Measurements from ENCODE around the gene PPM1E. TPM values are rescaled to one million over a fixed set of nuclear protein-coding genes. Genes with fewer than 3 reads are reported as not detected.
"Not testable (repeated sequence)": the region's sequence is repeated elsewhere in the genome, so short reads cannot be mapped to it uniquely, and the experiment has no call there.

Gene PPM1E
- total RNA-seq, 2 experiments from 2014 or later, result not detected

DNA sequence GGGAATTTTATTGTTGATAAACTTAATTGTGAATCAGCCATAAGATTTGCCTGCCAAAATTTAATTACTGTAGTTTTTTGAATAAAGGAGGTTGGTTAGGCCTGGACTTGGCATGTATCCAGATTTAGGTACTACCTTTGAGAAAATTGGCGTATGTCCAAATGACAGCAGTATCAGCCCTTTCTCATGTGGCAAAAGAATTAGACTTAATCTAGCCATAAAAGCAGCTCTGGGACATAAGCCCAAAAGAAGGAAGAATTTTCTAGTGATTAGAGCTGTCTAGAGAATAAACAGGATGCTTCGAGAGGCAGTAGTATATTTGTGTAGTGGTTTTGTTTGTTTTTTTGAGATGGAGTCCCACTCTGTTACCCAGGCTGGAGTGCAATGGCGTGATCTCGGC, 27.7 kb downstream of the PPM1E start:
- Mint-ChIP-seq H3K27me3 (ENCODE audit: low read depth) (peaks cover 2% of the 10 kb centered on the region), H3K4me3 (no peak overlapping the region)

DNA sequence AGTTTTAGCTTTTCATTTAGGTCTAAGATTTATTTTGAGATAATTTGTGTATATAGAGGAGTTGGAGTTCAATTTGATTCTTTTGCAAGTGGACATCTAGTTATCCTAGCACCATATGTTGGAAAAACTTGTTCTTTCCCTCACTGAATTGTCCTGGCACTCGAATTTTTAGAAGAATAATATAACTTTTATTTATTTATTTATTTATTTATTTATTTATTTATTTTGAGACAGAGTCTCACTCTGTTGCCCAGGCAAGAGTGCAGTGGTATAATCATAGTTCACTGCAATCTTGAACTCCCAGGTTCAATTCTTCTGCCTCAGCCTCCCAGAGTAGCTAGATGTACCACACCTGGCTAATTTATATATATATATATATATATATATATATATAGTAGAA, 29.4 kb downstream of the PPM1E start:
- Mint-ChIP-seq H3K27me3 (ENCODE audit: low read depth) (peaks cover 4% of the 10 kb centered on the region), H3K27ac (no peak overlapping the region), H3K36me3 (ENCODE audit: low read depth) (no peaks in the 10 kb centered on the region), H3K4me1 (ENCODE audit: low read depth) (no peaks in the 10 kb centered on the region), H3K4me3 (no peak overlapping the region), H3K9me3 (ENCODE audit: insufficient read depth) (no peaks in the 10 kb centered on the region)
- no peak for ATAC-seq
- DNase-seq, result no peak
- ChIA-PET POLR2A (interaction anchor here (0.6 kb wide), 1 partner anchor 29 kb away, joined by 3 read pairs; no protein-coding TSS in a partner anchor), CTCF (no interaction called here)

More for the DNA sequence above, 27.7 kb downstream of the PPM1E start:
- POLR2A ChIA-PET, result interaction anchor here (0.6 kb wide), 1 partner anchor 559 kb away, joined by 3 read pairs; no protein-coding TSS in a partner anchor
- Mint-ChIP-seq H3K27ac (no peak overlapping the region), H3K9me3 (ENCODE audit: insufficient read depth) (no peaks in the 10 kb centered on the region), H3K4me1 (ENCODE audit: low read depth) (no peaks in the 10 kb centered on the region), H3K36me3 (ENCODE audit: low read depth) (no peaks in the 10 kb centered on the region)
- CTCF ChIA-PET, result interaction anchor here (0.6 kb wide), 1 partner anchor 168 kb away, joined by 3 read pairs; no protein-coding TSS in a partner anchor
- ATAC-seq (no peak), DNase-seq (no peak)

DNA sequence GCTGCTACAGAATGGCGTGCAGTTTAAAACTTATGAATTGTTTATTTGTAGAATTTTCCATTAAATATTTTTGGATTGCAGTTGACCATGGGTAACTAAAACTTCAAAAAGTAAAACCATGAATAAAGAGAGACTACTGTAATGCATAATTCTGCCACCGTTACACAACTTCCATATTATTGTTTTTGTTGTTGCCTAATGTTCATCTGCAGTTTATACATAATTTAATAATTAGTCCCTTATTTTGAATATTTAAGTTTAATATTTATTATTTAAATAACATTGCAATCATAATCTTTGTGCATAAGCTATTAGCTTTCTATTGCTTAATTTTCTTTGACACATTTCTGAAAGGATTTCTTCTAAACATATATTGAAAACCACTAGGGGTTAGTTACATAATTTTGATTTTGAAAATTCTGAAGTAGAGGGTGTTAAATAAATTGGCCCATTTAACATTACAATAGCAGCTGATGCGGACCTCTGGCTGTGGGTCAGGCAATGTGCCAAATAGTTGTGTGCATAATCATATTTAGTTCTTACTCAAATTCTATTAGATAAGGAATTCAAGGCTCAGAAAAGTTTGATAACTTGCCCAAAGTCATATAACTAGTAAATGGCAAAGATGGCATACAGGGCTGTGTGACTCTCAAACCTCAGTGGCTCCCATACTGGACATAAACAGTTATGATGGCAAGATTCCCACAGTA, 31.1 kb downstream of the PPM1E start:
- peaks cover 5% of the 10 kb centered on the region for H3K27me3 Mint-ChIP-seq (ENCODE audit: low read depth)
- CTCF ChIA-PET, result no interaction called here
- H3K27ac Mint-ChIP-seq, result no peak overlapping the region
- no peak overlapping the region for H3K4me3 Mint-ChIP-seq
- no peak for ATAC-seq
- DNase-seq, result no peak
- POLR2A ChIA-PET, result no interaction called here
- H3K9me3 Mint-ChIP-seq (ENCODE audit: insufficient read depth), result no peaks in the 10 kb centered on the region
- H3K36me3 Mint-ChIP-seq (ENCODE audit: low read depth), result no peaks in the 10 kb centered on the region
- no peaks in the 10 kb centered on the region for H3K4me1 Mint-ChIP-seq (ENCODE audit: low read depth)

DNA sequence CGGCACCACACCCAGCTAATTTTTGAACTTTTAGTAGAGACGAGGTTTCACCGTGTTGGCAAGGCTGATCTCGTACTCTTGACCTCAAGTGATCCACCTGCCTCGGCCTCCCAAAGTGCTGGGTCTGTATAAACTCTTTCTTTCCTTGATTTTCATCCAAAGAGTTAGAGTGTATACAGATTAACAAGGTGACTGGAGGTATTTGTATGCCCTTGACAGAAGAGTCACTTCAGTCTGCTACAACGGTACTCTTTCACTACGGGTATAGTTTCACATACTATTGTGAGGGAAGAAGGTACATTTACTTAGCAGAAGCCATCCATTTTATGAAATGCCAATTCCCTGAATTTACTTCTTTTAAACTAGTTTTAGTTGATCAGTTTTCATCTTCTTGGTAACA, 32.5 kb downstream of the PPM1E start:
- peaks cover 5% of the 10 kb centered on the region for H3K27me3 Mint-ChIP-seq (ENCODE audit: low read depth)
- ChIA-PET CTCF (no interaction called here), POLR2A (no interaction called here)
- no peaks in the 10 kb centered on the region for H3K36me3 Mint-ChIP-seq (ENCODE audit: low read depth)
- H3K4me3 Mint-ChIP-seq, result no peak overlapping the region
- no peak overlapping the region for H3K27ac Mint-ChIP-seq
- no peaks in the 10 kb centered on the region for H3K9me3 Mint-ChIP-seq (ENCODE audit: insufficient read depth)
- H3K4me1 Mint-ChIP-seq (ENCODE audit: low read depth), result no peaks in the 10 kb centered on the region
- DNase-seq (no peak), ATAC-seq (no peak)

GRCh38 chr17:58789160-58789559, 33.5 kb downstream of the PPM1E start:
- H3K4me1 Mint-ChIP-seq (ENCODE audit: low read depth), result no peaks in the 10 kb centered on the region
- no peaks in the 10 kb centered on the region for H3K9me3 Mint-ChIP-seq (ENCODE audit: insufficient read depth)
- H3K4me3 Mint-ChIP-seq, result no peak overlapping the region
- ATAC-seq (no peak), DNase-seq (no peak)
- H3K27me3 Mint-ChIP-seq (ENCODE audit: low read depth), result peaks cover 5% of the 10 kb centered on the region
- H3K36me3 Mint-ChIP-seq (ENCODE audit: low read depth), result no peaks in the 10 kb centered on the region
- CTCF ChIA-PET, result no interaction called here
- H3K27ac Mint-ChIP-seq, result no peak overlapping the region
- POLR2A ChIA-PET, result no interaction called here

- H3K9me3 Mint-ChIP-seq (ENCODE audit: insufficient read depth), result no peaks in the 10 kb centered on the region
- ChIA-PET CTCF (no interaction called here), POLR2A (interaction anchor here (0.6 kb wide), 1 partner anchor 226 kb away, joined by 9 read pairs; no protein-coding TSS in a partner anchor)
- peaks cover 8% of the 10 kb centered on the region for H3K27me3 Mint-ChIP-seq (ENCODE audit: low read depth)
- no peaks in the 10 kb centered on the region for H3K36me3 Mint-ChIP-seq (ENCODE audit: low read depth)
- H3K4me1 Mint-ChIP-seq (ENCODE audit: low read depth), result no peaks in the 10 kb centered on the region
- H3K27ac Mint-ChIP-seq, result no peak overlapping the region
- H3K4me3 Mint-ChIP-seq, result no peak overlapping the region
- DNase-seq (no peak), ATAC-seq (no peak)
Observed at GRCh38 chr17:58789831-58790230, 34.2 kb downstream of the PPM1E start.

- peaks cover 14% of the 10 kb centered on the region for H3K27me3 Mint-ChIP-seq (ENCODE audit: low read depth)
- CTCF ChIA-PET; ATAC-seq; H3K4me3 Mint-ChIP-seq; POLR2A ChIA-PET; DNase-seq; H3K36me3 Mint-ChIP-seq (ENCODE audit: low read depth); H3K9me3 Mint-ChIP-seq (ENCODE audit: insufficient read depth); H3K27ac Mint-ChIP-seq; H3K4me1 Mint-ChIP-seq (ENCODE audit: low read depth): not testable (repeated sequence)
Observed at GRCh38 chr17:58794508-58794907, 38.9 kb downstream of the PPM1E start.

DNA sequence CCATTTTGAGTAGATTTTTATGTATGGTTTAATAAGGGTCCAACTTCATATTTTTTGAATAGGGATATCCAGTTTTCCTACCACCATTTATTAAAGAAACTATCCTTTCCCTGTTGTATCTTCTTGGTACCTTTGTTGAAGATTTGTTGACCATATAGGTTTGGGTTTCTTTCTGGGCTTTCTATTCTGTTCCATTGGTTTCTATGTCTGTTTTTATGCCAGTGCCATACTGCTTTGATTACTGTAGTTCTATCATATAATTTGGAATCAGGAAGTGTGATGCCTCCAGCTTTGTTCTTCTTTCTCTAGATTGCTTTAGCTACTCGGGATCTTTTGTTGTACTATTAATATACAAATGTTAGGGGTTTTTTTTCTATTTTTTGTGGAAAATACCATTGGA, 46.5 kb downstream of the PPM1E start:
- H3K27me3 Mint-ChIP-seq (ENCODE audit: low read depth), result peaks cover 18% of the 10 kb centered on the region
- no peak for ATAC-seq

DNA sequence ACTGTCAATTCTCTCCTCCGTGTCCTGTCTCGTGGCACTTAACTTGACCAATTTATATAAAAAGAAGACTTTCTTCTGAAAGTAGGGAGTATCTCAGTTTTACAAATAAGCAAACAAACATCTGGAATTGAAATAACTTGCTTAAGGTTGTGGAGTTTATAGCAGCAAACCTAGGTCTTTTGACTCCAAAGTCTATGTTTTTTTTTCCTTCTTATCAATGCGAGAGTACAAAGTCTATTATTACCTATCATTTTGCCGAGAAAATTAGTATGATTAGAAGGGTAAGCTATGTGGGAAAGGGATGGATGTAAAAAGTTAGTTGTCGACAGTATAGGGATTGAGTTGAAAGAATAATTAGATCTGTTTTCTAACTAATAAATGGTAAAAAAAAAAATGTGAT, 50.4 kb downstream of the PPM1E start:
- H3K27ac Mint-ChIP-seq, result no peak overlapping the region
- H3K27me3 Mint-ChIP-seq (ENCODE audit: low read depth), result peaks cover 16% of the 10 kb centered on the region
- no peak overlapping the region for H3K4me3 Mint-ChIP-seq
- DNase-seq, result no peak
- CTCF ChIA-PET, result no interaction called here
- no peaks in the 10 kb centered on the region for H3K9me3 Mint-ChIP-seq (ENCODE audit: insufficient read depth)
- H3K4me1 Mint-ChIP-seq (ENCODE audit: low read depth), result no peaks in the 10 kb centered on the region
- H3K36me3 Mint-ChIP-seq (ENCODE audit: low read depth), result no peaks in the 10 kb centered on the region
- no peak for ATAC-seq
- POLR2A ChIA-PET, result no interaction called here

More for the DNA sequence above, 46.5 kb downstream of the PPM1E start:
- CTCF ChIA-PET, result no interaction called here
- no peaks in the 10 kb centered on the region for H3K4me1 Mint-ChIP-seq (ENCODE audit: low read depth)
- no peak for DNase-seq
- no peaks in the 10 kb centered on the region for H3K36me3 Mint-ChIP-seq (ENCODE audit: low read depth)
- no peak overlapping the region for H3K27ac Mint-ChIP-seq
- no peaks in the 10 kb centered on the region for H3K9me3 Mint-ChIP-seq (ENCODE audit: insufficient read depth)
- H3K4me3 Mint-ChIP-seq, result no peak overlapping the region
- POLR2A ChIA-PET, result no interaction called here

DNA sequence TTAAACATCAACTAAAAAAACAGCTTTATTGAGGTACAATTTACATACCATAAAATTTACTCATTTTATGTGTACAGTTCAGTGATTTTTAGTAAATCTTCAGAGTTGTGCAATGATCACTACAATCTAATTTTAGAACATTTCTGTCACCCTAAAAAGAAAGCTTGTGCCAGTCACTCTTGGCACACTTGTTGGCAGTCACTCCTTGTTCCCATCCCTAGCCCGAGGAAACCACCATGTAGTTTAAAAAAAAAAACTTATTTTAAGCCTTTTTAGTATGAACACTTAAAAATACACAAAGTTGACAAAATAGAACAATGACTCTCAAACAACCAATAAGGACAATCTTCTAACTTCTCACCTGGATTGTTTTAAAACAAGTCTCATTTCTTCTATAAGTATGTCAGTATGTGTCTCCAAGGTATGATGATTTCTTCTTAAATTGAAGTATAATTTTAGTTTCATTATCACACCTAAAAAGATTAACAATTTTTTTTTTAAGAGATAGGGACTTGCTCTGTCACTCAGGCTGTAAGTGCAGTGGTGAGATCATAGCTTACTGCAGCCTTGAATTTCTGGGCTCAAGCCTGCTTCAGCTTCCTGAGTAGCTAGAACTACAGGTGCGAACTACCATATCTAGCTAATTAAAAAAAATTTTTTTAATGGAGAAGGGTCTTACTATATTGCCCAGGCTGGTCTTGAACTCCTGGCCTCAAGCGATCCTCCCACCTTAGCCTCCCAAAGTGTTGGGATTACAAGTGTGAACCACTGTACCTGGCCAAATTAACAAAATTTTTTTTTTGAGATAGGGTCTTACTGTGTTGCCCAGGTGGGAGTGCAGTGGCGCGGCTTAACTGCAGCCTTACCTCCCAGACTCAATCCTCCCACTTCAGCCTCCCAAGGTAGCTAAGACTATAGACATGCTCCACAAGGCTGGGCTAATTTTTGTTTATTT, 53.2 kb downstream of the PPM1E start:
- Mint-ChIP-seq H3K27me3 (ENCODE audit: low read depth) (peaks cover 17% of the 10 kb centered on the region), H3K4me1 (ENCODE audit: low read depth) (no peaks in the 10 kb centered on the region), H3K27ac (no peak overlapping the region), H3K4me3 (no peak overlapping the region), H3K9me3 (ENCODE audit: insufficient read depth) (no peaks in the 10 kb centered on the region), H3K36me3 (ENCODE audit: low read depth) (no peaks in the 10 kb centered on the region)
- POLR2A ChIA-PET, result no interaction called here
- CTCF ChIA-PET, result no interaction called here
- DNase-seq, result no peak
- ATAC-seq, result no peak

DNA sequence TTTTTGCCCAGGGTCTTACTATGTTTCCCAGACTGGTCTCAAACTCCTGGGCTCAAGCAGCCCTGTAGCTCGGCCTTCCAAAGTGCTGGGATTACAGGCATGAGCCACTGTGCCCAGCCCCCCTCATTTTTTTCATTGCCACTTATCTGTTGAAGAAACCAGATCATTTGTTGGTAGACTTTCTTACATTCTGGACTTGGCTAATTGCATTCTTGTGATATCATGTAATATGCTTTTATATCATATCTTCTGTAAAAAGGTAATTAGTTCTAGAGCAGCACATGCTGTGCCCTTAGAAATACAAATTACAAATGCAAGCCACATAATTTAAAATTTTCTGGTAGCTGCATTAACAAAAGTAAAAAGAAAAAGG, 53.9 kb downstream of the PPM1E start:
- H3K27me3 Mint-ChIP-seq (ENCODE audit: low read depth), result peaks cover 17% of the 10 kb centered on the region
- no peak overlapping the region for H3K4me3 Mint-ChIP-seq
- no peak overlapping the region for H3K27ac Mint-ChIP-seq
- H3K36me3 Mint-ChIP-seq (ENCODE audit: low read depth), result no peaks in the 10 kb centered on the region
- CTCF ChIA-PET, result no interaction called here
- ATAC-seq (no peak), DNase-seq (no peak)
- no peaks in the 10 kb centered on the region for H3K4me1 Mint-ChIP-seq (ENCODE audit: low read depth)
- POLR2A ChIA-PET, result no interaction called here
- H3K9me3 Mint-ChIP-seq (ENCODE audit: insufficient read depth), result no peaks in the 10 kb centered on the region

- no peak for DNase-seq
- ATAC-seq, result no peak
- no peak overlapping the region for H3K4me3 Mint-ChIP-seq
- no peaks in the 10 kb centered on the region for H3K36me3 Mint-ChIP-seq (ENCODE audit: low read depth)
- no peak overlapping the region for H3K27ac Mint-ChIP-seq
- CTCF ChIA-PET, result no interaction called here
- POLR2A ChIA-PET, result no interaction called here
- no peaks in the 10 kb centered on the region for H3K9me3 Mint-ChIP-seq (ENCODE audit: insufficient read depth)
- H3K4me1 Mint-ChIP-seq (ENCODE audit: low read depth), result no peaks in the 10 kb centered on the region
- peaks cover 15% of the 10 kb centered on the region for H3K27me3 Mint-ChIP-seq (ENCODE audit: low read depth)
Observed at GRCh38 chr17:58811290-58811689, 55.6 kb downstream of the PPM1E start.

Data from activated CD8-positive, alpha-beta T cell treated with anti-CD3 and anti-CD28 coated beads, Interleukin-2, amount 10 ng/mL, durations not matched to agents 7 days and 5 days (primary cell).